H1 (cell line): Measurements from ENCODE around the gene CHRM4. TPM values are rescaled to one million over a fixed set of nuclear protein-coding genes. Genes with fewer than 3 reads are reported as not detected.

ENCODE experiments used
- CTCF ChIA-PET: fragments of 300-600 bp; sonication (Branson Sonifier 250); formaldehyde crosslinking; loops from one replicate; lab custom pipeline; 2021; ENCODE audit not compliant: partially characterized antibody; lab: Charles Lee
- POLR2A ChIA-PET: fragments of 300-600 bp; sonication (Branson Sonifier 250); formaldehyde crosslinking; loops from one replicate; lab custom pipeline; 2021; ENCODE audit warnings: inconsistent platforms; ENCODE audit not compliant: partially characterized antibody; lab: Charles Lee
- DNase-seq, 2 experiments: peaks; one replicate each; pipeline versions ENCODE4 v3.0.0 to v3.0.0-alpha.2; 2010 to 2022; ENCODE audit warnings: low spot score in 2 of 2, low read depth in 1 of 2, mixed read lengths in 1 of 2
- FAIRE-seq: peaks from 2 replicates; lab custom pipeline; 2011; peaks lifted over from hg19 to GRCh38; lab: Jason Lieb, UNC
- H2AFZ ChIP-seq: 2 replicates; pipeline ENCODE4 v1.8.1; 2012; ENCODE audit warnings: low read length, inconsistent platforms
- H2AK5ac ChIP-seq: 2 replicates; pipeline ENCODE4 v1.6.1; 2013; ENCODE audit warnings: low read depth, low read length
- H2BK120ac ChIP-seq: replicated peaks from 2 replicates; pipeline ENCODE3; 2013; ENCODE audit warnings: low read depth, low read length, inconsistent platforms
- H2BK12ac ChIP-seq: 2 replicates; pipeline ENCODE4 v1.6.1; 2013; ENCODE audit warnings: low read depth, low read length
- H2BK15ac ChIP-seq: 2 replicates; pipeline ENCODE4 v1.6.1; 2013; ENCODE audit warnings: low read length
- H2BK20ac ChIP-seq: 2 replicates; pipeline ENCODE4 v1.6.1; 2013; ENCODE audit warnings: low read length
- H2BK5ac ChIP-seq: 2 replicates; pipeline ENCODE4 v1.6.1; 2013; ENCODE audit warnings: low read depth, low read length
- H3K14ac ChIP-seq: 2 replicates; pipeline ENCODE4 v1.6.1; 2013; ENCODE audit warnings: inconsistent platforms; ENCODE audit not compliant: insufficient read length
- H3K18ac ChIP-seq: 2 replicates; pipeline ENCODE4 v1.6.1; 2013; ENCODE audit warnings: low read length; ENCODE audit errors: extremely low read depth
- H3K23ac ChIP-seq: 2 replicates; pipeline ENCODE4 v1.6.1; 2013; ENCODE audit warnings: inconsistent platforms; ENCODE audit not compliant: insufficient read length
- H3K23me2 ChIP-seq: 2 replicates; pipeline ENCODE4 v1.6.1; 2013; ENCODE audit warnings: low read depth, low read length
- H3K27ac ChIP-seq: 2 replicates; pipeline ENCODE4 v1.6.1; 2011; ENCODE audit warnings: low read depth, low read length, inconsistent platforms
- H3K27me3 ChIP-seq, 4 experiments: replicated peaks in 1 of 4; 1 replicate in 1 of 4; 2 replicates in 3 of 4; pipeline versions ENCODE4 v1.6.1 to v1.8.1; 2011 to 2013; ENCODE audit warnings: low read length in 3 of 4, mild to moderate bottlenecking in 3 of 4, inconsistent platforms in 2 of 4, mixed read lengths in 2 of 4, moderate library complexity in 1 of 4; ENCODE audit not compliant: control insufficient read depth in 3 of 4, insufficient read depth in 3 of 4; ENCODE audit errors: extremely low read depth in 1 of 4
- H3K36me3 ChIP-seq, 4 experiments: 2 replicates each; pipeline versions ENCODE4 v1.6.1 to v1.8.1; 2011 to 2013; ENCODE audit warnings: mild to moderate bottlenecking in 4 of 4, low read length in 3 of 4, moderate library complexity in 2 of 4, control low read depth in 1 of 4, inconsistent platforms in 1 of 4; ENCODE audit not compliant: insufficient read depth in 4 of 4, control insufficient read depth in 2 of 4
- H3K4ac ChIP-seq: replicated peaks from 2 replicates; pipeline ENCODE3; 2013; ENCODE audit warnings: low read length, low read depth, mixed read lengths, inconsistent platforms; ENCODE audit not compliant: insufficient read length
- H3K4me1 ChIP-seq, 4 experiments: replicated peaks in 1 of 4; 1 replicate in 1 of 4; 2 replicates in 3 of 4; pipeline versions ENCODE4 v1.6.1 to v1.8.1; 2011 to 2013; ENCODE audit warnings: low read length in 3 of 4, inconsistent platforms in 2 of 4, mixed read lengths in 1 of 4; ENCODE audit not compliant: insufficient read depth in 4 of 4, control insufficient read depth in 3 of 4
- H3K4me2 ChIP-seq, 2 experiments: 2 replicates each; pipeline versions ENCODE4 v1.6.1 to v1.8.1; 2011 to 2013; ENCODE audit warnings: low read depth in 2 of 2, low read length in 2 of 2, control low read depth in 1 of 2, inconsistent platforms in 1 of 2, mild to moderate bottlenecking in 1 of 2; ENCODE audit not compliant: insufficient read depth in 1 of 2
- H3K4me3 ChIP-seq, 4 experiments: fragments of 200-600, 300-600 bp in 1 of 4; sonication (generic), shearing (Covaris generic), sonication (Bioruptor Twin) in 1 of 4; 2 replicates each; pipeline versions ENCODE4 v1.5.1 to v1.8.1; 2011 to 2016; ENCODE audit warnings: low read length in 4 of 4, low read depth in 3 of 4, control low read depth in 2 of 4, inconsistent platforms in 2 of 4, mild to moderate bottlenecking in 2 of 4, mixed read lengths in 1 of 4, moderate library complexity in 1 of 4; ENCODE audit not compliant: insufficient read depth in 2 of 4; ENCODE audit errors: extremely low read depth in 1 of 4
- H3K56ac ChIP-seq: replicated peaks from 2 replicates; pipeline ENCODE3; 2013; ENCODE audit warnings: low read depth, mild to moderate bottlenecking, mixed read lengths, low read length, inconsistent platforms; ENCODE audit not compliant: insufficient read length
- H3K79me1 ChIP-seq: 2 replicates; pipeline ENCODE4 v1.6.1; 2013; ENCODE audit warnings: low read depth, low read length, control low read depth
- H3K79me2 ChIP-seq, 2 experiments: 2 replicates each; pipeline versions ENCODE4 v1.6.1 to v1.8.1; 2012 to 2013; ENCODE audit warnings: low read length in 2 of 2, mild to moderate bottlenecking in 2 of 2, inconsistent platforms in 1 of 2; ENCODE audit not compliant: insufficient read depth in 2 of 2, control insufficient read depth in 1 of 2
- H3K9ac ChIP-seq, 4 experiments: replicated peaks in 1 of 4; 1 replicate in 1 of 4; 2 replicates in 3 of 4; pipeline versions ENCODE4 v1.6.1 to v1.8.1; 2011 to 2013; ENCODE audit warnings: low read depth in 3 of 4, low read length in 3 of 4, control low read depth in 2 of 4, mild to moderate bottlenecking in 2 of 4, moderate library complexity in 2 of 4, inconsistent platforms in 1 of 4; ENCODE audit errors: extremely low read depth in 1 of 4
- H3K9me3 ChIP-seq, 2 experiments: 2 replicates each; pipeline versions ENCODE4 v1.6.1 to v1.8.1; 2012 to 2013; ENCODE audit warnings: mild to moderate bottlenecking in 2 of 2, moderate library complexity in 2 of 2, control low read depth in 1 of 2, inconsistent platforms in 1 of 2, low read depth in 1 of 2, low read length in 1 of 2, mixed read lengths in 1 of 2; ENCODE audit not compliant: insufficient read depth in 2 of 2
- H4K20me1 ChIP-seq, 2 experiments: replicated peaks in 1 of 2; 2 replicates each; pipeline versions ENCODE3 to v1.8.1; 2011 to 2013; ENCODE audit warnings: inconsistent platforms in 2 of 2, low read length in 2 of 2, mild to moderate bottlenecking in 1 of 2; ENCODE audit not compliant: insufficient read depth in 2 of 2, control insufficient read depth in 1 of 2
- H4K5ac ChIP-seq: 2 replicates; pipeline ENCODE4 v1.6.1; 2013; ENCODE audit warnings: low read length, low read depth, mixed read lengths, inconsistent platforms; ENCODE audit not compliant: insufficient read length
- H4K8ac ChIP-seq: 2 replicates; pipeline ENCODE4 v1.8.0; 2013; ENCODE audit warnings: mild to moderate bottlenecking, moderate library complexity, low read length, inconsistent platforms; ENCODE audit not compliant: insufficient read depth; ENCODE audit errors: extremely low read depth
- H4K91ac ChIP-seq: replicated peaks from 2 replicates; pipeline ENCODE3; 2013; ENCODE audit warnings: low read length, mixed read lengths, inconsistent platforms; ENCODE audit not compliant: insufficient read length
- EP300 ChIP-seq, 2 experiments: IDR thresholded peaks; 1 replicate in 1 of 2; 2 replicates in 1 of 2; pipeline ENCODE4 v1.6.1; 2011 to 2012; ENCODE audit warnings: low read depth in 2 of 2, low read length in 2 of 2, mild to moderate bottlenecking in 2 of 2, borderline replicate concordance in 1 of 2, inconsistent platforms in 1 of 2, moderate library complexity in 1 of 2
- WGBS, 2 experiments: shearing (Covaris generic) in 1 of 2; methylation state at CpG; one replicate each; pipeline versions ENCODE4 v1.1.6 to v1.1.7; 2013 to 2015; ENCODE audit warnings: low lambda C conversion rate in 2 of 2, mixed read lengths in 2 of 2, inconsistent platforms in 1 of 2, low coverage in 1 of 2, missing lambda C conversion rate in 1 of 2; ENCODE audit not compliant: insufficient replicate concordance in 2 of 2, insufficient coverage in 1 of 2, insufficient read length in 1 of 2; ENCODE audit errors: extremely low coverage in 1 of 2, missing lambda C conversion rate in 1 of 2; 5-methylcytosine and 5-hydroxymethylcytosine counted together
- polyA plus RNA-seq, 7 experiments: library from polyadenylated mRNA; depleted of rRNA in 3 of 7; stranded (reverse) in 5 of 7; unstranded in 2 of 7; fragments of >200 nt in 5 of 7; fragments of 200-250 nt in 2 of 7; gene quantifications; 1 replicate in 5 of 7; 2 replicates in 1 of 7; 4 replicates in 1 of 7; pipeline versions ENCODE4 v1.2.1 to v1.2.3, GENCODE V29; 2011 to 2013; ENCODE audit warnings: missing spikeins in 2 of 7, mixed read lengths in 2 of 7
- total RNA-seq: library from RNA; stranded (reverse); fragmentation: NEBNext Ultra II Directional; extraction: Animal tissue kit (Norgen Biotek cat#: 25700); gene quantifications from 2 replicates; pipeline ENCODE4 v1.2.1, GENCODE V29; 2021
- TF ChIP-seq, protein P1 (sequence below): IDR thresholded peaks from 2 replicates; pipeline ENCODE4 v1.6.1; 2012; ENCODE audit warnings: low read length, inconsistent platforms

Gene CHRM4
- total and polyA plus RNA-seq, 2 of the 8 experiments (the other 6 are each of a cell fraction or from before 2014, with no cell fraction given), result 1.1 to 1.3 TPM

DNA sequence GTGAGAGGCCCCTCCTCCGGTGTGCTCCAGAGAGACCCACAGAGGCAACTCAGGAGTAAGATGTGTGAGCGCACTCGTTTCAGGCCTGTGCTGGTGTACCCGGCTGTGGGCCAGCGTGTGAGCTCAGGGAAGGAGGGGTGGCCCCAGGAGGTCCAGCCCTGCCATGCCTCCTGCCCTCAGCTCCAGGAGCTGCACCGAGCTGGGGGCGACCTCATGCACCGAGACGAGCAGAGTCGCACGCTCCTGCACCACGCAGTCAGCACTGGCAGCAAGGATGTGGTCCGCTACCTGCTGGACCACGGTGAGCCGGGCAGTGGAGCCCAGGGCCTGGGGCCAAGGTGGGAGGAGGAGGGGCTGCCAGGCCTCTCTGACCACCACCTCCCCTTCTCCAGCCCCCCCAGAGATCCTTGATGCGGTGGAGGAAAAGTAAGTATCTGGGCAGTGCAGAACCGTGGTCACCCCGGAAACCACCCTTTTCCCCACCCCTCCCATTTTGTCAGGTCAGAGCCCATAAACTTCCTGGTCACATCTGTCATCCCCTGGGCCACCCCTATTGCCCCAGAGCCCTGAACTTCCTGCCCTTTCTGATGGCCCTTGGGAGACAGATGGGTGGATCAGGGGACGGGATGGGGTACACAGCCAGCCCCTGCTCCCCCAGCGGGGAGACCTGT is 12.6 kb downstream of the CHRM4 start:
- Histone ChIP-seq H2AFZ (no peak overlapping the region), H3K4me3 (peak overlapping the region in 1 of 4 experiments; percentile 95; a peak in 2 of 8 replicates), H4K5ac (no peak overlapping the region), H3K9ac (no peak overlapping the region), H2BK12ac (no peak overlapping the region), H2BK20ac (no peak overlapping the region), H2BK120ac (no peak overlapping the region), H4K20me1 (peaks cover 15 to 22% of the 10 kb centered on the region in 2 experiments), H3K79me1 (no peaks in the 10 kb centered on the region), H3K4me1 (peaks cover 0 to 16% (median 13%) of the 10 kb centered on the region in 4 experiments; a peak in 6 of 7 replicates), H3K14ac (no peak overlapping the region), H2BK15ac (no peak overlapping the region), H3K36me3 (peaks cover 7 to 31% (median 20%) of the 10 kb centered on the region in 4 experiments; a peak in 4 of 8 replicates), H3K4ac (no peak overlapping the region), H3K27ac (no peak overlapping the region), H3K9me3 (no peaks in the 10 kb centered on the region), H3K23me2 (peaks cover 9% of the 10 kb centered on the region; the same call in 1 of the 2 replicates), H2BK5ac (no peak overlapping the region), H3K79me2 (no peaks in the 10 kb centered on the region; a peak in 1 of 4 replicates), H4K91ac (no peak overlapping the region), H2AK5ac (no peak overlapping the region), H3K18ac (peak overlapping the region; percentile 60), H3K23ac (no peak overlapping the region), H3K27me3 (no peaks in the 10 kb centered on the region), H3K4me2 (peak overlapping the region; percentile 69 to 94), H4K8ac (no peak overlapping the region; the same call in 1 of the 2 replicates), H3K56ac (no peak overlapping the region)
- DNase-seq (no peak), FAIRE-seq (no peak)
- ChIA-PET CTCF (interaction anchor here (1.0 to 44.5 kb wide), 11 partner anchors 10 to 159 kb away, joined by 3 to 1004 read pairs (median 5); partner anchors contain the start of gene DGKZ), POLR2A (interaction anchor here (0.8 to 3.8 kb wide), 8 partner anchors 10 to 135 kb away, joined by 3 to 35 read pairs (median 5); partner anchors contain the start of gene CHRM4)
- TF ChIP-seq, protein P1, sequence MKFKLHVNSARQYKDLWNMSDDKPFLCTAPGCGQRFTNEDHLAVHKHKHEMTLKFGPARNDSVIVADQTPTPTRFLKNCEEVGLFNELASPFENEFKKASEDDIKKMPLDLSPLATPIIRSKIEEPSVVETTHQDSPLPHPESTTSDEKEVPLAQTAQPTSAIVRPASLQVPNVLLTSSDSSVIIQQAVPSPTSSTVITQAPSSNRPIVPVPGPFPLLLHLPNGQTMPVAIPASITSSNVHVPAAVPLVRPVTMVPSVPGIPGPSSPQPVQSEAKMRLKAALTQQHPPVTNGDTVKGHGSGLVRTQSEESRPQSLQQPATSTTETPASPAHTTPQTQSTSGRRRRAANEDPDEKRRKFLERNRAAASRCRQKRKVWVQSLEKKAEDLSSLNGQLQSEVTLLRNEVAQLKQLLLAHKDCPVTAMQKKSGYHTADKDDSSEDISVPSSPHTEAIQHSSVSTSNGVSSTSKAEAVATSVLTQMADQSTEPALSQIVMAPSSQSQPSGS, result 0 out of 2 replicates have a peak, but pooled peaks have one; percentile 40
- no peak for TF ChIP-seq EP300 (IDR thresholded peaks at IDR 0.05; ENCODE audit: borderline replicate concordance in 1 of 2, low read depth in 2 of 2, low read length in 2 of 2)
- 85% methylated on average over 20 of the region's 20 CpGs; no CpG with 5 or more reads in 1 of the 2 experiments for WGBS, 2 experiments
